Kidney epithelial cell (primary cell): Measurements from ENCODE around the gene ETNK2. TPM values are rescaled to one million over a fixed set of nuclear protein-coding genes. Genes with fewer than 3 reads are reported as not detected.

Experiments
- DNase-seq: peaks from one replicate; pipeline ENCODE4 v3.0.0-alpha.2; 2010; ENCODE audit warnings: low read depth
- H3K27me3 ChIP-seq: 2 replicates; pipeline ENCODE4 v1.6.0; 2011; ENCODE audit warnings: low read length; ENCODE audit not compliant: control insufficient read depth, insufficient read depth
- H3K36me3 ChIP-seq: 2 replicates; pipeline ENCODE4 v1.5.1; 2011; ENCODE audit warnings: low read length; ENCODE audit not compliant: control insufficient read depth, insufficient read depth
- H3K4me3 ChIP-seq: 2 replicates; pipeline ENCODE4 v1.5.1; 2011; ENCODE audit warnings: low read depth, mild to moderate bottlenecking, control low read depth, low read length
- CTCF ChIP-seq: IDR thresholded peaks from 2 replicates; pipeline ENCODE4 v1.5.1; 2011; ENCODE audit warnings: mild to moderate bottlenecking, moderate library complexity, low read length, control low read depth, inconsistent platforms; ENCODE audit not compliant: insufficient read depth, poor library complexity, severe bottlenecking
- total RNA-seq: library from RNA; depleted of rRNA; stranded (reverse); fragments of >200 nt; gene quantifications from 2 replicates; pipeline ENCODE4 v1.2.3, GENCODE V29; 2015

ETNK2 gene
- total RNA-seq, 1 donor from 2014 or later = 29.5 TPM

DNA sequence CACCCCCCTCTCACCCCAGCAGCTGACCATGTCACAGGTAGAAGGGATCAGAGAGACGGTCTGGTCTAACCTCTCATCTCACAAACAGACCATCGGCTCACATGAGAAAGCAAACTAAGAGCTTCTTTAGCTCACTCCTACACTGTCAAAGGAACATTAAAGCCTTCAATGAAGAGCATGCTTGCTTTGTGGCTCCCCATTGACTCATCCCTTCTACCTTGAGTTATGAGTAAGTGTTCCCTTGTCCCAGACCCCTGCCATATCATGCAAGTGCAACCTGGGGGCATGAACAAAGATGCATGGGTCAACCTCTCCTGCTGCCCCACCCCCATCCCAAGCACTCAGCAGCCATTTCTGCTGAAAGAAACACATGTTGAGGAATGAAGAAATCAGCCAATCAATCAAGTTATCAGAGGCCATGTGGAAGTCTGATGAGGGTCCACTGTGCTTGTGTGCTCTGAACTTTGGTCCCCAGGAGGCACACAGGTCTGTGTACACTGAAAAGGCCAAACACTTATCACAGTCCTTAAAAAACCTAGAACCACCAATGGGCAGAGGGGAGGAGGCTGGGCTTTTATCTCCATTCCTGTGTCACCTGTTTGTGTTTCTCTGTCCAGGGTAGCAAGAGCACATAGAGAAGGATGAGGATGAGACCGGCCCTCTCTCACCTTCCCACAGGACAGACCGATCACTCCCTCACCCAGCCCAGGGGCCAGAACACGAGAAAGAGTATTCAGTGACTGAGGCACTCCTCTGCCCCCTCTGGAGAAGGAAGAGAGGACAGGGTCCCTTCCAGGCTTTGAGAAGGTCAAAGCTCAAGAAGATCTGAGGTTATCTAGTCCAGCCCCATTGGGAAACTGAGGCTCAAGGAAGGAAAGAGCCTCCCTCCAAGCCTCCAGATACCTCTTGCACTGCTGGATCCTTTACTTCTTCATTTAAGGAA is 9.5 kb downstream of the ETNK2 start:
- H3K27me3 ChIP-seq = no peaks in the 10 kb centered on the region
- no peaks in the 10 kb centered on the region for H3K36me3 ChIP-seq
- no peak for TF ChIP-seq CTCF
- no peak for DNase-seq
- no peak overlapping the region for H3K4me3 ChIP-seq

- Histone ChIP-seq H3K27me3 (no peaks in the 10 kb centered on the region), H3K36me3 (no peaks in the 10 kb centered on the region), H3K4me3 (no peak overlapping the region)
- no peak for DNase-seq
- TF ChIP-seq CTCF = no peak
These were observed 10.7 kb downstream of the ETNK2 start for GRCh38 chr1:204141131-204141530.

- TF ChIP-seq CTCF = no peak
- Histone ChIP-seq H3K27me3 (no peaks in the 10 kb centered on the region), H3K36me3 (no peaks in the 10 kb centered on the region), H3K4me3 (no peak overlapping the region)
- DNase-seq = no peak
These were observed 11.9 kb downstream of the ETNK2 start for GRCh38 chr1:204139952-204140351.

DNA sequence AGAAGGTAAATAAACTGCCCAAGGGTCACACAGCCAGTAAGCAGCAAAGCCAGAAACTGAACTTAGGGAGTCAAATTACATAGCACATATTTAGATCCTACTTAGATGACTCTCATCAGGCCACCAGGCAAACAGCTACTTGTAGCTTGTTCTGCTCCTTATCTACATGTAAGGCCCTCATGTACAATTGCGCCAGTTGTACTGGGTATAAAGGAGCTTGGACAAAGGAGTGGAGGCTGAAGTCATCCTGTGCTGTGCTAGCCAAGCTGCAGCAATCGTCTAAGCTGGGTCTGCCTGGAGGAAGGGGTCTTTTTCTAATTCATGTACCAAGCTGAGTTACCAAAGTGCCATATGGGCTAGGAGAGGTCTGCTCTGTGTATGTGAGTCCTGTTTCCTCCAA is 12.8 kb downstream of the ETNK2 start:
- H3K4me3 ChIP-seq = no peak overlapping the region
- no peaks in the 10 kb centered on the region for H3K27me3 ChIP-seq
- DNase-seq = no peak
- no peak for TF ChIP-seq CTCF
- no peaks in the 10 kb centered on the region for H3K36me3 ChIP-seq

DNA sequence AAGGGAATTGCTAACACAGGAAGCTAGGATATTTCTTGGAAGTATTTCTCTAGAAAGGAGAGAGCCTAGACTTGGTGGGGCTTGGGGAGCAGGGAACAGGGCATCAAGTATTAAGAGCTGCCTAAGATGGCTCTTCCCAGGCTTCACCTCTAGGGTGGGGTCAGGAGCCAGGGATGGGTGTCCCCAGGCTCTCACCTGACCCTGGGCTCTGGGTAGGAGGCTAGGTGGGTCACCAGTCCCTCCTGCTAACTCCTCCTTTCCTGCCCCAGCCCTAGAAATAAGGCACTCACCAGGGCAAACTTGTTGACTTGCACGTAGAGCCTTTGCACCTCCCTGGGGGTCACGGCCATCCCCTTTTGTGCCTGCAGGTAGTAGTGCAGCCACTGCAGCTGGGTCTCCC is 15.0 kb downstream of the ETNK2 start:
- H3K27me3 ChIP-seq = no peaks in the 10 kb centered on the region
- H3K4me3 ChIP-seq = no peak overlapping the region
- no peak for DNase-seq
- no peaks in the 10 kb centered on the region for H3K36me3 ChIP-seq
- no peak for TF ChIP-seq CTCF

DNA sequence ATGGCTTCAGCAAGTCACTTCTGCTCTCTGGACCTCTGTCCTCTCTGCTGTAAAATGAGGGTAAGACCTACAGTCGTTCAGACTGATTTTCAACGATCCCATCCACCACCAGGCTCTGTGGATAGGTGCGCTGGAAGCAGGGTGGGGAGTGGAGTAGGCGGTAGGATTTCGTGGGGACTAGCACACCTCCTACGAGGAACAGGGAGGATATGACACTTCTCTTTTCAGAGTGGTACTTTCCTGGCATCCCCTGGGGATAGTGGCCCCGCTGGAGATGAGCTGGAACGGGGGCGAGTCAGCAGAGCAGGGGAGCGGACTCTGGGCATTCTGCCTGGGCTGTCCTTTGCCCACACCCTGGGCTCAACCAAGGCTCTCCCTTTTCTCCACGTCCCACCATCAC is 17.7 kb downstream of the ETNK2 start:
- no peak for DNase-seq
- TF ChIP-seq CTCF = no peak
- Histone ChIP-seq H3K4me3 (no peak overlapping the region), H3K27me3 (no peaks in the 10 kb centered on the region), H3K36me3 (no peaks in the 10 kb centered on the region)
